Right lobe of liver (tissue), 6 donors: ENCODE measurements around the gene ATP5F1E. TPM values are rescaled to one million over a fixed set of nuclear protein-coding genes. Genes with fewer than 3 reads are reported as not detected.

Experiments
- ATAC-seq, 4 donors: fragments of 200-7000 bp; cut with Tn5 transposase; one replicate each; pipeline ENCODE4 v1.9.1; 2020; ENCODE audit warnings: mild to moderate bottlenecking in 4 of 4, moderate library complexity in 4 of 4
- DNase-seq, 3 donors: peaks; one replicate each; pipeline ENCODE4 v3.0.0-alpha.2; 2020
- H3K27ac ChIP-seq, 3 donors: fragments of 200-600 bp; one replicate each; pipeline ENCODE4 v1.8.0; 2022
- H3K27me3 ChIP-seq, 2 donors: fragments of 200-600 bp; one replicate each; pipeline ENCODE4 v1.8.0; 2022
- H3K36me3 ChIP-seq, 4 donors: fragments of 200-600 bp; sonication (generic) in 1 of 4; one replicate each; pipeline versions ENCODE4 v1.5.1 to v1.8.0; 2017 to 2022; ENCODE audit warnings: control low read depth in 1 of 4
- H3K4me1 ChIP-seq, 4 donors: fragments of 200-600 bp; sonication (generic) in 1 of 4; one replicate each; pipeline versions ENCODE4 v1.5.1 to v1.8.0; 2017 to 2022; ENCODE audit warnings: control low read depth in 1 of 4
- H3K4me3 ChIP-seq, 3 donors: fragments of 200-600 bp; one replicate each; pipeline ENCODE4 v1.8.0; 2022
- H3K9me3 ChIP-seq, 4 donors: fragments of 200-600 bp; sonication (generic) in 1 of 4; one replicate each; pipeline versions ENCODE4 v1.5.1 to v1.8.0; 2017 to 2022; ENCODE audit warnings: control low read depth in 1 of 4
- CTCF ChIP-seq, 4 donors: fragments of 200-600 bp in 3 of 4; fragments of 450-650 bp in 1 of 4; IDR thresholded peaks; one replicate each; pipeline versions ENCODE4 v1.5.1 to v1.8.0; 2016 to 2022; ENCODE audit warnings: antibody characterized with exemption in 4 of 4, mild to moderate bottlenecking in 2 of 4
- POLR2A ChIP-seq: fragments of 450-650 bp; IDR thresholded peaks from one replicate; pipeline ENCODE4 v1.6.1; 2017; ENCODE audit warnings: antibody characterized with exemption, mild to moderate bottlenecking
- WGBS: methylation state at CpG from one replicate; pipeline ENCODE4 v1.1.6; 2018; ENCODE audit warnings: low coverage, low lambda C conversion rate; ENCODE audit not compliant: insufficient coverage; ENCODE audit errors: missing lambda C conversion rate; 5-methylcytosine and 5-hydroxymethylcytosine counted together
- intact Hi-C, 2 donors: fragments of 100-400 bp; cut with DNase I; formaldehyde crosslinking; loops; one replicate each; pipeline versions ENCODE4 v1.11.2 to v1.14.1; 2022
- total RNA-seq, 6 experiments: library from RNA; depleted of rRNA in 2 of 6; stranded (reverse); fragments of >200 nt in 2 of 6; fragmentation: NEBNext Ultra II Directional in 3 of 6; extraction: Animal tissue kit (Norgen Biotek cat#: 25700) in 3 of 6; gene quantifications; one replicate each; pipeline versions ENCODE4 v1.1.0 to v1.2.4, GENCODE V29; 2016 to 2023
- donor health status: DM: no; HTN: yes; CAD: no.
- donor health status: DM: no; HTN: no; CAD: no.
- donor health status: DM: no; HTN: no; CAD: no.
- donor health status: DM: no; HTN: yes; CAD: no.
- donor health status: DM: no; HTN: yes; CAD: no.

Gene ATP5F1E
- total RNA-seq, 6 experiments from 2014 or later: 15.8 to 34.6 (median 30.5) TPM

- Histone ChIP-seq H3K9me3 (no peaks in the 10 kb centered on the region), H3K4me1 (peaks cover 0 to 24% (median 11%) of the 10 kb centered on the region in 4 donors), H3K36me3 (peaks cover 0 to 71% (median 12%) of the 10 kb centered on the region in 4 donors), H3K4me3 (no peak overlapping the region), H3K27ac (no peak overlapping the region), H3K27me3 (no peaks in the 10 kb centered on the region)
- intact Hi-C loops: no loop called here
- no peak for ATAC-seq
- peak in 1 of 3 donors; percentile 43 for DNase-seq
- 50% methylated on average over 3 of the region's 27 CpGs for WGBS
- no peak for TF ChIP-seq POLR2A
- no peak for TF ChIP-seq CTCF (IDR thresholded peaks at IDR 0.05)
Measured at GRCh38 chr20:59001449-59002171, 30.5 kb downstream of the ATP5F1E start.

GRCh38 chr20:59001068-59001448 is 31.1 kb downstream of the ATP5F1E start:
- Histone ChIP-seq H3K27ac (no peak overlapping the region), H3K27me3 (no peaks in the 10 kb centered on the region), H3K4me1 (peaks cover 0 to 29% (median 14%) of the 10 kb centered on the region in 4 donors), H3K4me3 (no peak overlapping the region), H3K36me3 (peaks cover 0 to 77% (median 12%) of the 10 kb centered on the region in 4 donors), H3K9me3 (no peaks in the 10 kb centered on the region)
- ATAC-seq (no peak), DNase-seq (peak in 1 of 3 donors; percentile 38)
- TF ChIP-seq POLR2A: no peak
- TF ChIP-seq CTCF (IDR thresholded peaks at IDR 0.05): no peak
- intact Hi-C loops: no loop called here
- WGBS: no CpG with 5 or more reads among the region's 13 CpGs

- no CpG with 5 or more reads among the region's 3 CpGs for WGBS
- ATAC-seq (no peak), DNase-seq (no peak)
- H3K36me3 ChIP-seq: peaks cover 0 to 80% (median 12%) of the 10 kb centered on the region in 4 donors
- H3K27me3 ChIP-seq: no peaks in the 10 kb centered on the region
- no peak overlapping the region for H3K27ac ChIP-seq
- peaks cover 0 to 32% (median 13%) of the 10 kb centered on the region in 4 donors for H3K4me1 ChIP-seq
- intact Hi-C loops: no loop called here
- H3K9me3 ChIP-seq: no peaks in the 10 kb centered on the region
- H3K4me3 ChIP-seq: no peak overlapping the region
- TF ChIP-seq CTCF (IDR thresholded peaks at IDR 0.05) (no peak), POLR2A (no peak)
Measured at GRCh38 chr20:59000326-59000725, 31.8 kb downstream of the ATP5F1E start.

- H3K4me1 ChIP-seq: peaks cover 0 to 27% (median 11%) of the 10 kb centered on the region in 4 donors
- H3K27ac ChIP-seq: no peak overlapping the region
- H3K27me3 ChIP-seq: no peaks in the 10 kb centered on the region
- intact Hi-C loops: no loop called here
- DNase-seq (peak in 1 of 3 donors; percentile 37), ATAC-seq (no peak)
- H3K9me3 ChIP-seq: no peaks in the 10 kb centered on the region
- TF ChIP-seq POLR2A (no peak), CTCF (IDR thresholded peaks at IDR 0.05) (no peak)
- 100% methylated on average over 5 of the region's 11 CpGs for WGBS
- H3K36me3 ChIP-seq: peaks cover 0 to 90% (median 22%) of the 10 kb centered on the region in 4 donors
- H3K4me3 ChIP-seq: no peak overlapping the region
Measured at GRCh38 chr20:58998656-58999055, 33.5 kb downstream of the ATP5F1E start.
